NT2/D1 (cell line): ENCODE results near the gene TBC1D4.

Experiments used
- SUZ12 ChIP-seq: IDR thresholded peaks from 2 replicates; pipeline ENCODE4 v1.6.1; 2011; ENCODE audit not compliant: insufficient read length, insufficient read depth; ENCODE audit errors: extremely low read depth
- YY1 ChIP-seq: IDR thresholded peaks from 2 replicates; pipeline ENCODE4 v1.6.1; 2011; ENCODE audit not compliant: insufficient read length, insufficient read depth
- ZNF274 ChIP-seq: IDR thresholded peaks from 2 replicates; pipeline ENCODE4 v1.6.1; 2011; ENCODE audit warnings: mild to moderate bottlenecking, low read depth, low read length

- TF ChIP-seq ZNF274 = no peak
- TF ChIP-seq YY1 = no peak
- TF ChIP-seq SUZ12 = no peak
Observed at GRCh38 chr13:75416327-75417011, 65.5 kb downstream of the TBC1D4 start.
